HG02759 (cell line): ENCODE results near the gene AKT1S1.

Experiments used
- ATAC-seq: cut with Tn5 transposase; IDR thresholded peaks from one replicate; pipeline ENCODE4 v1.9.1; 2021; ENCODE audit warnings: mild to moderate bottlenecking, moderate library complexity; ENCODE audit not compliant: unreplicated experiment

The AKT1S1 gene

DNA sequence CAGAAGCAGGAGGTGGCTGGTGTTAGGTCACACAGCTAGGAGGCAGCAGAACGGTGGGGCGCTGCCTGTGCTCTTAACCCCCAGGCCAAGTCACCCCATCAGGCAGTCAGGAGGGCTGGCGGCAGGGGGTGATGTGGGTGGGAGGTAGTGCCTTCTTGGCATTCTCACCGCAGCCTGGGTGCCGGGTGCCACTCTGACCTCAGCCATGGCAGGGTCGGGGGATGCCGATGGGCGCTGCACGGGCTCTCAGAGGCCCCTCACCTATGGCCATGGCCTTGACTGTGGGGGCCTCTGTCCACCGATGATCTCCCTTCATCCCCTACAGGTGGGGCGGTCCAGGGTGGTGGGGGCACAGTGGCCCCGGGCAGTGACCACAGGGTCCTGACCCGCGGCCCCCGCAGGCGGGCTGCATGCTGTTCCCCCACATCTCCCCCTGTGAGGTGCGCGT, 20.6 kb downstream of the AKT1S1 start:
- no peak for ATAC-seq

DNA sequence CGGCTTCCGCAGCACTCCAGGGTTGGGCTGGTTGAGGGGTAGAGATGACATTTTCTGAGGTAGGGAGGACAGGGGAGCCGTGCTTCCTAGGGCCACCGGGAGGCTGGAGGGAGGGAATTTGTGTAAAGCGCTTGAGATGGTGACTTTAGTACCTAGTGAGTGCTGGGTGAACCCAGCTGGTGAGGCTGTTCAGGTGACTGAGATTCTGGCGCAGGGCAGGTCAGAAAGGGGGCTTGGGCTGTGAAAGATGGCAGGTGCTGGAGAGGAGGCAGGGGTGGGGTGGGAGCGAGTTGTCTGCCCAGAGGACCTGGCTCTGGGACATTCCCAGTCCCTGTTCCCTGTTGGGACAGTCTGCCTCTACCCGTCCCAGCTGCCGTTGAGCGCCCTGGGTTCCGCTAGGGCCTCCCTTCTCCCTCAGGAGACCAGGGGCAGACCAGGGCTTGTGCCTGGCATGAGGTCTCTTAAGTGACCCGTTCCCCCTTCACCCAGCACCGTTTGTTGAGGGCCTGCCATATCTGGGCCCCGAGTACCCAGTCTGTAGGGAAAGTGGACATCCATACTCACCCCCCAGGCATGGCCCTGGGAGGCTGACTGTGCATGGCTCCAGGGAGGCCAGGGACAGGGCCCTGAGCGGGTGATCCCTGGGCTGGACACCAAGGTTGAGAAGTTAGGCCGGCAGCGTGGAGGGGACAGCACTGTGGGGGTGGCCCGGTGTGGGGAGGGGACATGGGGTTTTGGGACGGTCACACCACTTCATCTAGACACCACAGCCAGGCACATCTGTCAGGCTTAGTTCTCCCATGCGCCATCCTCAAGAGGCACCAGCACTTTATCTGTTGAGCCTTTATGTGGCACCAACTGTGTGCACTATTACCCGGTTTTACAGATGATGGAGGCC, 21.2 kb downstream of the AKT1S1 start:
- no peak for ATAC-seq

GRCh38 chr19:49855277-49855675, 21.9 kb downstream of the AKT1S1 start:
- no peak for ATAC-seq

DNA sequence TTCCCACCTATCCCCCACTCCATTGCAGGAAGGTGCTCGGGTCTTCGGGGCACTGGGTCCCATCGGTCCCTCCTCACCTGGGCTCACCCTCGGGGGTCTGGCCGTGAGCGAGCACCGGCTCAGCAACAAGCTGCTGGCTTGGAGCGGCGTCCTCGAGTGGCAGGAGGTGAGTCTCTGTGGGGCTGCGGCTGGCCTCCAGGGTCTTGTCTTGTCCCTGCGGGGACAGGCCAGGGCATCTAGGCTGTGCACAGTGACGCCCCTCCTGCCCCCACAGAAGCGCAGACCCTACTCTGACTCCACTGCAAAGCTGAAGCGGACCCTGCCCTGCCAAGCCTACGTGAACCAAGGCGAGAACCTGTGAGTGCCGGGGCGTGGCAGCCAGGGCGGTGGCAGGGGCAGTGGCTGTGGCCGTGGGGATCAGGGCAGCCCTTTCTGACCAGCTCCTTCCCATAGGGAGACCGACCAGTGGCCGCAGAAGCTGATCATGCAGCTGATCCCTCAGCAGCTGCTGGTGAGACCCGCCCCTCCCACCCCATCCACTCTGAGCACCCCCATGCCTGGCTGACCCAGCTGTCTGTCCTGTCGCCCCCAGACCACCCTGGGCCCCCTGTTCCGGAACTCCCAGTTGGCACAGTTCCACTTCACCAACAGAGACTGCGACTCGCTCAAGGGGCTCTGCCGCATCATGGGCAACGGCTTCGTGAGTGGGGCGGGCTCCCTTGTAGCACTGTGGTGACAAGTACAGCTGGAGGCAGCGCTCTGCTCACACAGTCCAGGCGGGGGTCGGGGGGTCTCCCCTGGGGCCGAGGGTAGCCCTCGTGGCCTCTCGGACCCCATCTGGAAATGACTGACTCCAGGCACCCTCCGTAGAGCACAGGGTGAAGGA, 22.5 kb downstream of the AKT1S1 start:
- ATAC-seq, result no peak

DNA sequence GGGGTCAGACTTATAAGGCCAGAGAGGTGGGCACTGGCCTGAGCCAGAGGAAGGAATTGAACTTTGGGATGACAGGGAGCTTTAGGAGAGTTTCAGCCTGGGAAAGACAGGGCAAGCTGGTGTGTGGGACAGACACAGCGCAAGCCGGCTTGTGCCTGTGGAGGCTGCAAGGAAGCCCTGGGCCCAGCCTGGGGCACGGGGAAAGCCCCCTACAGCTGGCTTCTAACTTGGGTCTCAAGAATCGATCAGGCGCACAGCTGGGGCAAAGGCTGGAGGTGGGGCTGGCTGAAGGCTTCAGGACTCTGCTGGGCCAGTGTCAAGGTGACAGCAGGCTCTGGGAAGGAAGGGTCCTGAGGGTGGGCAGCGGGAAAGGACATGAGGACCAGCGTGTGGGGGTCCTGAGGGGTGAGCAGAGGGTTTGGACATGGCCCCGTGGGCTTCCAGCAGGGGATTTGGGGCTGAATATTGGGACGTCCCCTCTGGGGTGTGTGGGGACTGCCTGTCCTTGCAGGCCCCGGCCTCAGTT, 23.2 kb downstream of the AKT1S1 start:
- no peak for ATAC-seq

DNA sequence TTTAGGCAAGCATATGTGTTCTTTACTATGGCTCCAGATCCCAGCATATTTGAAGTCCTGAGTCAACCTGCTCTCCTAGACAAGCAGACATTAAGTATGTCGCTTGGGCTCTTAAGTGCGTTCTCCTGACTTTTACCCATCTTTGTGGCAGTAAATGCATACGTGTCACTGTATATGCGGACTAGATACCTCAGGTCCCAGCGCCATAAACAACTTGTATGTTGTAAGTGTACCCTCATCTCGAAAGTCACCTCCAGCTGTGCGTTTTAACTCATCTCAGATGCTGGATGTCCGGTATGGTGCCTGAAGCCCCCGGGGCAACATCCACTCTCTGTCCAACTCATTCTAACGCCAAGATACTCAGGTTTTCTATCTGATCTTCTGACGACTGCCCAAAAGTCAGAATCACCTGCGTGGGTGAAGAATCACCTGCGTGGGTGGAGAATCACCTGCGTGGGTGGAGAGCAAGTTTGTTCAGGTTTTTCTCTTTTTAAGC, 24.5 kb downstream of the AKT1S1 start:
- ATAC-seq, result no peak

- peak; percentile 10 for ATAC-seq
These were observed 25.5 kb downstream of the AKT1S1 start for GRCh38 chr19:49851456-49852259.

- peak; percentile 76 for ATAC-seq
These were observed 26.4 kb downstream of the AKT1S1 start, which contains the start of gene PTOV1 for GRCh38 chr19:49850487-49851342. Gene PTOV1 (plus strand): TSS chr19:49851159.

DNA sequence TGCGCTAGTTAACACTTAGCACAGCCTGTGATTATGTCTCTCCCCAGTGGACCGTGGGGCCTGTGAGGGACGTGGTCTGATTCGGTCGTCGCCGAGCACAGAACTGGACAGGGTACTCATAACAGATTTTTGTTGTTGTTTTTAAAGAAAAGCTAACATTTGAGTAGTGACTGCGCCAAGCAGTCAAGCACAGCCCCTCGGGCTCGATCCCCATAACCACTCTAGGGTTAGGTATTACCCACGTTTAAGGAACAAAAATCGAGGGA, 27.0 kb downstream of the AKT1S1 start:
- peak; percentile 2 for ATAC-seq

GRCh38 chr19:49849433-49850220, 27.5 kb downstream of the AKT1S1 start:
- no peak for ATAC-seq

- ATAC-seq, result no peak
These were observed 28.2 kb downstream of the AKT1S1 start for GRCh38 chr19:49848938-49849337.

DNA sequence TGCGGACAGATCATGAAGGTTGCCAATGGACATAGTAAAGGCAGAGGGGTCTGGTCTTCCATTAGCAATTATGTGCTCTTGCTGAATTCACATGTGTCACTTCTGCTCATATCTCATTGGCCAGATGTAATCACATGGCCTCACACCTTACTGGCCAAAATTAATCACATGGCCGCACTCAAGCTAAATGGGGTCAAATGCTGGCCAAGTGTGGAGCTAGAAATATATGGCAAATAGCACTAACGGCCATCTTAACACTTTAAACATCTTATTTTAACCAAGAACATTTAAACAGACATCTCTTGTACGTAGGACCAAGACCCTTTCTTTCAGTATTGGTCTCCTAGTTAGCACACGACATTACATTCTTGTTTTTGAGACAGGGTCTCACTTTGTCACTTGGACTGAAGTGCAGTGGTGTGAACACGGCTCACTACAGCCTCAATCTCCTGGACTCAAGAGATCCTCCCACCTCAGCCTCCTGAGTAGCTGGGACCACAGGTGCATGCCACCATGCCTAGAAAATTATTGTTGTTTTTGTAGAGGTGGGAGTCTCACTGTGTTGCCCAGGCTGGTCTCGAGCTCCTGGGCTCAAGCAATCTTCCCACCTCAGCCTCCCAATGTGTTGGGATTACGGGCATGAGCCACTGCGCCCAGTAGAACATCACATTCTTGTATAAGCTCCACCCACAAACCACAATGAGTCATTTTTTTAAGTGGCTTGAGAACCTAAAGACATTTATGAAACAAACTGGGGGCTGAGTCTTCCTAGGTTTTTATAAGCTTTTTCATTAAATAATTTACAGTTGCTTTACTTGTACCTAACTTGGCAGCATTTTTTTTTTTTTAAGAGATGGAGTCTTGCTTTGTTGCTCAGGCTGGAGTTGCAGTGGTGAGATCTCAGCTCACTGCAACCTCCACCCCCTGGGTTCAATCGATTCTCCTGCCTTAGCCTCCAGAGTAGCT, 29.1 kb downstream of the AKT1S1 start:
- ATAC-seq, result no peak

- ATAC-seq, result no peak
These were observed 30.7 kb downstream of the AKT1S1 start for GRCh38 chr19:49846408-49846807.

DNA sequence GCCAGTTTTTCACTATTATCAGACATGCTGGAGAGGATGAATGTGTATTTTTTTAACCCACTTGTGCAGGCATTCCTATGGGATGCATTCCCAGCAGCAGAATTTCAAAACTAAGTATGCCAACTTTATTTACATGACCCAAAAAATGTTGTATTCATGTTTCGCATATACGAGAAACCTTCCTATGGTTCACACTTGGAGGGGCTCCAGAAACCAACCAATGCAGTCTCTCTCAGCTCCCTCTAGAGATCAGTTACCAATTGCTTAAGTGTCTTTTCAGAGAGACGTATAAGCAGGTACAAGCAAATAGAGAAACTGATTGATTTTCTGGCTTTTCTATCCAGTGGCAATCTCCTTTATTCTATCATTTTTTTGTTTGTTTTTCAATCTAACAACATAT, 31.7 kb downstream of the AKT1S1 start:
- ATAC-seq, result no peak

DNA sequence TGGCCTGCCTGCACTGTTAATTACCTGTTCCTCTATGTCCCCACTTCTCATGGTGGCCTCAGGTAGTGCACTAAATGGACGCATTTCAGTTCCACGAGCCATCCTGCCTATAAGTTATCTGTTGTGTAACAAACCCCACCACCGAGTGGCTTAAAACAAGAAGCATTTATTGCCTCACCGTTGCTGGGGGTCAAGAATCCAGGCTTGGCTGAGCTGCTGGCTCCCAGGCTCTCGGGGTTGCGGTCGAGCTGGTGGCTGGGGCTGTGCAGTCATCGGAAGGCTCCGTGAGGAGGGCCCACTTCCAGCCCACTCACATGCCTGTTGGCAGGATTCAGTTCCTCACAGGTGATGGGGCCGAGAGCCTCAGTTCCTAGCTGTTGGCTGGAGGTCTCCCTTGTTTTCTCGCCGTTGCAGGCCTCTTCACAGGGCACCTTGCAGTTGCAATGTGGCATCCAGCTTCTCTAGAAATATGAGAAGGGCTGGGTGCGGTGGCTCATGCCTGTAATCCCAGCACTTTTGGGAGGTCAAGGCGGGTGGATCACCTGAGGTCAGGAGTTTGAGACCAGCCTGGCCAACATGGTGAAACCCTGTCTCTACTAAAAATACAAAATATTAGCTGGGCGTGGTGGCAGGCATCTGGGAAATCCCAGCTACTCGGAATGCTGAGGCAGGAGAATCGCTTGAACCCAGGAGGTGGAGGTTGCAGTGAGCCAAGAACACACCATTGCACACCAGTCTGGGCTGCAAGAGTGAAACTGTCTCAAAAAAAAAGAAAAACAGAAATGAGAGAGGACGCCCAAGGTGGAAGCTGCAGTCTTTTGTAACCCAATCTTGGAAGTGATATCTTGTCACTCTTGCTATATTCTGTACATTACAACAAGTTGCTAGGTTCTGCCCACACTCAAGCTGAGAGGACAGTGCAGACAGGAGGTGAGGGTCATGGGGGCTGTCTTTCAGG, 32.7 kb downstream of the AKT1S1 start:
- no peak for ATAC-seq

DNA sequence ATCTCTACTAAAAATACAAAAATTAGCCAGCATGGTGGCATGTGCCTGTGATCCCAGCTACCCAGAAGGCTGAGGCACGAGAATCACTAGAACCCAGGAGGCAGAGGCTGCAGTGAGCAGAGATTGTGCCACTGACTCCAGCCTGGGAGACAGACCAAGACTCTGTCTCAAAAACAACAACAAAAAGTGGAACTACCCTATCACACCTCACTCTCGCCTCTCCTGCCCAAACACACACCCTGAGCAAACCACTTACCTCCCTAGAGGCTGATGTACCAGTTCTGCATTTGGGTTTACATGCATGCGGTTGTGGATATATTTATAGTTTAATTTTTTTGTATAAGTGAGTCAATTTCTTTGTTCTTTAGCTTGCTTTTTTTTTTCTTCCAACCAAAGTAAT, 33.9 kb downstream of the AKT1S1 start:
- no peak for ATAC-seq
